Measurements from ENCODE around the gene PBX3.

DNA sequence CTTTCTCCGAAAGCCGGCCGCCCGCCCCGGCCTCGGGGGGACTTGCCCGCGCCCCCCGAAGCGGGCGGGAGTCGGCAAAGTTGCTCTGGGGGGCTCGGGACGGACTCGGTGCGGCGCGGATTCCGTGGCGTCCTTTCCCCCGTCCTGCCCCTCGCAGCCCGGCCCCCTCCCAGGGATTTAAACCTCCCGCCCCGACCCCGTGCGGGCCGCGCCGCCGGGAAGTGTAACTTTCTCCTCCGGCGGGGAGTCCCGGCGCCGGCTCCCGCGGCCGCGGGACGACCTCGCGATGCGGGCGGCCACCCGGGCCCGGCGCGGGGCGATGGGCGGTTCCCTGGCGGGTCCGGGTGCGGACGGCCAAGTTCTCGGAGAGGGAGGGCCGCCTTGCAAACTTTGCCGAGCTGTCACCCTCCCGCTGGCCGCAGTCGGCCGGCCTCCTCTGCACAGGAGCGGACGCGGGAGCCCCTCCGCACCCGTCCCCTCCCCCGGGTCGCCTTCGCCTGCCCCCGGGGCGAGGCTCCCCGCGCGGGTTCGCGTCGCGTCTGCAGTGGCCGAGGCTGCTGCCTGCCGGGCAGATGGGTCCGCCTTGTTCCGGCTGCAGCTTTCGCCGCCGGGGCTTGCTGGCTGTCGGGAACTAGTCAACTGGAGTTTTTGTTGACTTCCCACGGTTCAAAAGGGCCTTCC, 732 bp downstream of the PBX3 start:
- TF ChIP-seq, protein P1, sequence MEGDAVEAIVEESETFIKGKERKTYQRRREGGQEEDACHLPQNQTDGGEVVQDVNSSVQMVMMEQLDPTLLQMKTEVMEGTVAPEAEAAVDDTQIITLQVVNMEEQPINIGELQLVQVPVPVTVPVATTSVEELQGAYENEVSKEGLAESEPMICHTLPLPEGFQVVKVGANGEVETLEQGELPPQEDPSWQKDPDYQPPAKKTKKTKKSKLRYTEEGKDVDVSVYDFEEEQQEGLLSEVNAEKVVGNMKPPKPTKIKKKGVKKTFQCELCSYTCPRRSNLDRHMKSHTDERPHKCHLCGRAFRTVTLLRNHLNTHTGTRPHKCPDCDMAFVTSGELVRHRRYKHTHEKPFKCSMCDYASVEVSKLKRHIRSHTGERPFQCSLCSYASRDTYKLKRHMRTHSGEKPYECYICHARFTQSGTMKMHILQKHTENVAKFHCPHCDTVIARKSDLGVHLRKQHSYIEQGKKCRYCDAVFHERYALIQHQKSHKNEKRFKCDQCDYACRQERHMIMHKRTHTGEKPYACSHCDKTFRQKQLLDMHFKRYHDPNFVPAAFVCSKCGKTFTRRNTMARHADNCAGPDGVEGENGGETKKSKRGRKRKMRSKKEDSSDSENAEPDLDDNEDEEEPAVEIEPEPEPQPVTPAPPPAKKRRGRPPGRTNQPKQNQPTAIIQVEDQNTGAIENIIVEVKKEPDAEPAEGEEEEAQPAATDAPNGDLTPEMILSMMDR (IDR thresholded peaks at IDR 0.05): no peak
- no peak for TF ChIP-seq POLR2A (IDR thresholded peaks at IDR 0.05)
